GM21526 (cell line): ENCODE results near the gene ZNF556.

Source experiments
- ATAC-seq: cut with Tn5 transposase; IDR thresholded peaks from one replicate; pipeline ENCODE4 v1.9.1; 2021; ENCODE audit warnings: moderate library complexity; ENCODE audit not compliant: unreplicated experiment, low FRiP score

ZNF556 gene

DNA sequence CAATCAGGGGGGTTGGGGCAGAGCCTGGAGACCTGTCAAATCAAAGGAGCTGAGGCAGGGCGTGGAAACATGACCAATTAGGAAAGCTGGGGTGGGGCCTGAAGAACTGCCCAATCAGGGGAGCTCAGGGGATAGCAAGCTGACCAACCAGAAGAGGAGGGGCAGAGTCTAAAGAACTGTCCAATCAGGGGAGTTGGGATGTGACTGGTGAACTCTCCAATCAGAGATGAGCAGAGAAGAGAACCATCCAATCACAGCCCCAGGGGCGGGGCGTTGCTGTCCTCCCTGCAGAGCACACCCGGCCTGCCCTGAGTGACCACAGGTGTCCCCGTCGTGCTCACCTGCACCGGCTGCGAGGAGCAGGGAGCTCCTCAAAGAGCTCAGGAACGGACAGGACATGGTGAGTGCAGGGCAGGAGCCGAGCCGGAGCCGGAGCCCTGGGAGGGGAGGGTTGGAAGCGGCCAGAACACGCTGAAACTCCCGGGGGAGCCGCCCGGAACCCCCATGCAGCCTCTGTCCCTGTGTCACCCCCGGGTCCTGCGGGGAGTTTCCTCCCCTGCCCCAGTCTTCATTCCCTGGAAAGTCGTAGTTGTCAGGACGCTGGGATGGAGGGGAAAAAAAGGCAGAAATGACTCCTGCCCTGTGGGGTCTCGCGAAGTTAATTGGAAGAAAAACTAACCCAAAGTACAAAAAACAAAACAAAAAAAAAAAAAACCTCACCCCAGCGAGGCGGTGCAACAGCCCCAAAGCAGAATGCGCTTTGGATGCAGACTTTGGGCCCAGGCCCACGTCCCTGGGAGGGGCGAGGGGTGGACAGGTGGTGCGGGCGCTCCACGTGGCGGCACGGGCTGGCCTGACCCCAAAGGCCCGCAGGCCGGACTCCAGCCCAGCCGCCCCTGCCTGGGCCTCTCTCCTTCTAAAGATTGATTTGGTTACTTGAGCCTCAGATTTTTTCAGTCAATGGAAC, at the start of gene ZNF556:
Gene ZNF556, plus strand, starts transcription at position 311 of the 967 bp plus-strand sequence. Its CDS starts 87 bp downstream, at position 398.
- no peak for ATAC-seq

DNA sequence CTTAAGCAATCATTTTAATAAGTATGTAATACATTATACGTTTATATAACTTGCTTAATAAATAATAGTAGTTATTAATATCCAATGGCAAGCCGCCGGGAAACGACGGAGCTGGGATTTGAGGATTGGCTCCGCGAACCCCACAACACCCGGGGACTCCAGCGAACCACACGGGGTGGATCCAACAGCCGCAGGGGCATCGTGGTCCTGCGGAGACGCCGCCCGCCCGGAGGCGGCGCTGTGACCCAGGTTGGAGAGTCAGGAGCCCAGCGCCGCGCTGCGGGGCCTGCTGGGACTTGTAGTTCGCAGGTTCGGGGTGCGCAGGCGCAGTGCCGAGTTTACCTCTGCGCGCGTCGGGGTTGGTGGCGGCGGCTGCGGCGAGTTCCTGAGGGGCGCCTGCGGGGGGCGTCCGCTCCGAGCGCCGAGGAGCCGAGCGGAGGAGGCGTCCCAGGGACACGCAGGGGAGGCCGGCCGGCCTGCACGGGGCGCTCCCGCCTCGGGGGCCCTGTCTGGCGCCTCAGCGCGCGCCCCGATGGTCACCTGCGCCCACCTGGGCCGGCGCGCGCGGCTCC, 47.5 kb upstream of the ZNF556 start, which contains the start of gene ZNF554:
Gene ZNF554, plus strand, starts transcription at position 329 of the 572 bp plus-strand sequence. Its CDS starts 204 bp downstream, at position 533.
- ATAC-seq, result peak; percentile 78

DNA sequence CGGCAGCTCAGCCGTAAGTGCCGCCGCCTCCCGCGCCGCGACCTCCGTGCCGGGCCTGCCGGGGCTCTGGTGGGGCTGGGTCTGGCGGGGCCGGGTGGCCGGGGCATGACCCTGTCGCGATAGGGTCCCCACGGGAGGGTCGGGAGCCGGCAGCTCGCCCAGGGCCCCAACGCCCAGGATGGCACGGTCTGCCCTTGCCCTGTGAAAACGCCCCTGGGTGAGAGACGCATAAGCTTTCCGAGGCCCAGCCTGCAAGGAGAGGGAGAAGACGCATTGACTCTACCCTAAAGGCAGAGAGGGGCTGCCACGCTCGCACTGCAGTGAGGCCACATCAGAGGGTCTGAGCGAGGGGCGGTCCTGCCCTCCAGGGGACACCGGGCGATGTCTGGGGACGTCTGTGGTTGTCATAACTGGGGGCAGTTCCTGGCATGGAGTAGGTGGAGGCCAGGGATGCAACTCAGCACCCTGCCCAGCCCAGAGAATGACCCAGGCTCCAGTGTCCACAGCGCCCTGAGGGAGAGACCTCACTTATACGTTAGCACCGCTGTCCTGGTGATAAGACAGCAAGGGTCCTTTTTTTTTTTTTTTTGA, 46.9 kb upstream of the ZNF556 start:
- ATAC-seq, result peak; percentile 19

DNA sequence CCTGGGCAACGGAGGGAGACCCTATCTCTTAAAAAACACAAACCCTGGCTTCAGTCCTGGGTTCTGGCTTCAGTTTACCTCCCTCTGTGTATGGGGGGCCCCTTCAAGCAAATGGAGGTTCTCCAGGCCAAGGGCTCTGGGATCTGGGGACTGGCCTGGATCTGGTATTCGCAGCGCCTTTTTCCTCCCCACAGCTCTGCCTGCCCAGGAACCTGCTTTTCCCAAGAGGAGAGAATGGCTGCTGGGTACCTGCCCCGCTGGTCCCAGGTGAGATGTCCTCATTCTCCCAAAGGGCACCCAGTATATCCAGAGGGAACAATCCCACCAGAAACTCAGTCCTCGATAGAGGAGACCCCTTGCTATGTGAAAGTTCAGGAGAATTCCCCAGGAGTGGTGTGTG, 44.3 kb upstream of the ZNF556 start:
- no peak for ATAC-seq

DNA sequence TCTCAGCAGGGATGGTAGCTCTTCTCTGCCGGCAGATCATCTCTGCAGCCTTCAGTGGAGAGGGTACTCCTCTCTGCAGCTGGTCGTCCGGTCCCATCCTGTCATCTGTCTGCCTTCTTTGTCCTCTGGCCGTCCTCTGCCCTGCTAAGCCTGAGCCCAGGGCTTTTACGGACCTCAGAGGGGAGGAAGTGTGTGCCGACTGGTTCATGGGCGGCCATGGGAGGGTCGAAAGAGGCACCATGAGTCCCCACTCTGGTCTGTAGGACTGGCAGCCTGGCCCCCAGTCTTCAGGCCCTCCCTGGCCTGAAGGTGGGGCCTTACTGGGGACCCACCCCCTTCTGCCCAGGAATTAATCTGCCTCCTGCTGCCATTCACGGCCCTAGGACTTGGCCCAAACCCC, 43.5 kb upstream of the ZNF556 start:
- no peak for ATAC-seq

DNA sequence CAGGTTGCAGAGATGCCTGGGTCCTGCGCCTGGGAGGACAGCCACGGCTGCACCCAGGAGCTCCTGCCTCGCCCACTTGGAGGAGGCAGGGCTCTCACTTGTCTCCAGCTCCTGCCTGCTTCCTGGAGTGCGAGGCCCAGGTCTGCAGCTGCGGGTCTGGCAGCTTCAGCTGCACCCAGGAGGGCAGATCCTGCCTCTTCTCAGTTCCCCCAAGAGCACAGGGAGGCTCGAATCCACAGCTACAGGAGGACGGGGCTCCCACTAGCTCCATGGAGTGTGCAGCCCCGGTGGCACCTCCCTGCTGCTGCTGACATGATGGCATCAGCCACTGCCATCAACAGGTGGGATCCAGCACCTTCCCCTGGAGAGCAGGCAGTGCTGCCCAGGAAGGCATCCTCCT, 43.0 kb upstream of the ZNF556 start:
- no peak for ATAC-seq

DNA sequence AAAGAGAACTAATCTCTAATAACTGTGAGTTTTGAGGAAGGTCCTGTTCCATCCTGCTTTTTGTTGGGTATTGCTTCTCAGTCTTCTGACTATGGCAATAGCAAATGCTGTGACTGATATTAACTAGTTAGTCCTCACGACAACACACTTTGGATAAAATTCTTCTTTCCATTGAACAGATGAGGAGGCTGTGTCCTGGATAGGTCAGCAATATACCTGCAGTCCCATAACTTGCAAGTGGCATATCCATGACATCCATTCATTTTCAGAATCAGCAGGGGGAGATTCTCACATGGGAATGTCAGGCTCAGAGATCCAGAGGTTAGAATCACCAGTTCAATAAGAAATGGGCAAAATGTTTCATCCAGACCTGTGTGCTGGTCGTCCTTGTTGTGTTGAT, 40.1 kb upstream of the ZNF556 start:
- no peak for ATAC-seq

DNA sequence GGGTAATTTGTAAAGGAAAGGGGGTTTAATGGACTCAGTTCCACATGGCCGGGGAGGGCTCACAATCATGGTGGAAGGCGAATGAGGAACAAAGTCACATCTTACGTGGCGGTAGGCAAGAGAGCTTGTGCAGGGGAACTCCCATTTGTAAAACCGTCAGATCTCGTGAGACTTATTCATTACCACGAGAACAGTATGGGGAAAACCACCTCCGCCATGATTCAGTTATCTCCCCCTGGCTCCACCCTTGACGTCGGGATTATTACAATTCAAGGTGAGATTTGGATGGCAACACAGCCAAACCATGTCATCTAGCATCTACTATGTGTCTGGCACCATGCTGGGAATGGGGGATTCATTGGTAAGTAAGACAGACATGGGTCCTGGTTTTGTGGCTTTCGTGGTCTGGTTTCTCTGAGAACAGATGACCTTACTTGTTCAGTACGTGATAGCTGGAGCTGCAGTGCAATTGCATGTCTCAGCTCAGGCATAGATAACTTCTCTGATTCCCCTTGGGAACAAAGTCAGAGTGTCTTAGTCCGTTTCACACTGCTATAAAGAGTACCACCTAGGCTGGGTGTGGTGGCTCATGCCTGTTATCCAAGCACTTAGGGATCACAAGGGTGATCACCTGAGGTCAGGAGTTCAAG, 39.2 kb upstream of the ZNF556 start:
- no peak for ATAC-seq

DNA sequence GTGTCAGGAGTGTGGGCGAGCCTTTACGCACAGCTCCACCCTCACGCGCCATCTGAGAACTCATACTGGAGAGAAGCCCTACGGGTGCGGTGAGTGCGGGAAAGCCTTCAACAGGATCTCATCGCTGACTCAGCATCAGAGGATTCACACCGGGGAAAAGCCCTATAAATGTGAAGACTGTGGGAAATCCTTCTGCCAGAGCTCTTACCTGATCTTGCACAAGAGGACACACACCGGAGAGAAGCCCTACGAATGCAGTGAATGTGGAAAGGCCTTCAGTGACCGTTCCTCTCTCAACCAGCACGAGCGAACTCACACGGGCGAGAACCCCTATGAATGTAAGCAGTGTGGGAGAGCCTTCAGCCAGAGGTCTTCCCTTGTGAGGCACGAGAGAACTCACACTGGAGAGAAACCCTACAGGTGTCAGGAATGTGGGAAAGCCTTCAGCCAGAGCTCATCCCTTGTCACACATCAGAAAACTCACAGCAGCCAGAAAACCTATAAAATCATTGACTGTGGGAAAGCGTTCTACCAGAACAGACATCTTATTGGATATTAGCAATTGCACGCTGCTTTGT, 32.8 kb upstream of the ZNF556 start:
- no peak for ATAC-seq

DNA sequence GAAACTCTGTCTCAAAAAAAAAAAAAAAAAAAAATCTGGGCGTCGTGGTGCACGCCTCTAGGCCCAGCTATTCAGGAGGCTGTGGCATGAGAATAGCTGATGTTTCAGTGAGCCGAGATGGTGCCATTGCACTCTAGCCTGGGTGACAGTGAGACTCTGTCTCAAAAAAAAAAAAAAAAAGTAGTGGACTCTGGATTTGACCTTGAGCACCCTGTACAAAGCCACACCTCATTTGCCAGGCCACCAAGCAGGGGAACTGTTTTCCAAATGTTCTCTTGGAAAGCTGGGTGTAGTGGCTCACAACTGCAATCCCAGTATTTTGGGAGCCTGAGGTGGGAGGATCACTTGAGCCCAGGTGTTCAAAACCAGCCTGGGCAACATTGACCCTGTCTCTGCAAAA, 29.7 kb upstream of the ZNF556 start:
- no peak for ATAC-seq

DNA sequence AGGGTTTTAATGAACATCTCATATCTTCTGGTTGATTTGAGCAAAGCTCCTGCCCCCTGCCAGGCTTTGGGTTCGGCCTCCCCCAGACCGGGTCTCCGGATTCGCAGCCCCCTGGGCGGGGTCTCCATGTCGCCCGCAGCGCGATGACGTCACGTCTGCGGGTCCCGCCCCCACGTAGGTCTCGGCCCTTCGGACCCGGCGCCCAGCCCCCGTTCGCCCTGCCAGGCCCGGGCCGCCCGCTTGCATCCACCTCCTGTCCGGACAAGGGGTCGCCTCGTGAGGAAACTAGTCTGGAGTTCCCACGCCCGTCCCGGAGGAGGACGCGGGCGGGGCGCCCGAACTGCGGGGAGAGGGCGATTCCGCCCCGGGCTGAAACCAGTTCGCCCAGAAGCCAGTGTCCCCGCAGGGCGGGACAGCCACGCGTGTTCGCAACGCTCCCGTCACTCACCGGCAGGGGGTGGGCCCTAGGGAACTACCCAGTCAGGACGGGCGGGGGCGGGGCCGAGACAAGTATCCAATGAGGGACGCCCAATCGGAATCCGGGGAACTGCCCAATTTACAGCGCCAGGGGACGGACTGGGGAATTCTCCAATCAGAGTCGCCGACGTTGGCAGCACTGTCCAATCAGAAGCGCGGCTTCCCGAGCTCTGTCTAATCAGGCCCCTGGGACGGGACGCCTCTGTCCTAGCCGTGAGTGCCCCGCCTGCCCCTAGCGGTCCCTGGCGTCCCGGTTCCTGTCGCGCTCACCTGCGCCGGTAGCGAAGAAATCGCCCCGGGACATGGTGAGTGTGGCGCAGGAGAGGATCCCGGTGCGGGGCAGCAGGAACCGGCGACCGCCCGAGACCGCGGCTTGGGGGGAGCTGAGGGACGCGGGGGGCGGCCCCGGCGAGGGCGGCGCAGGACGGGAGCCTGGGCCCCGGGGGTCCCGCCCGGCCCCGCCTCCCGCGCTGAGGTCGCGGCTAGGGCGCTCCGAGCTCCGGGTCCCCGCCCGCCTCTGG, 26.0 kb upstream of the ZNF556 start, which contains the start of gene ZNF555:
Gene ZNF555, plus strand, starts transcription at position 682 of the 998 bp plus-strand sequence. Its CDS starts 98 bp downstream, at position 780.
- peak; percentile 88 for ATAC-seq

DNA sequence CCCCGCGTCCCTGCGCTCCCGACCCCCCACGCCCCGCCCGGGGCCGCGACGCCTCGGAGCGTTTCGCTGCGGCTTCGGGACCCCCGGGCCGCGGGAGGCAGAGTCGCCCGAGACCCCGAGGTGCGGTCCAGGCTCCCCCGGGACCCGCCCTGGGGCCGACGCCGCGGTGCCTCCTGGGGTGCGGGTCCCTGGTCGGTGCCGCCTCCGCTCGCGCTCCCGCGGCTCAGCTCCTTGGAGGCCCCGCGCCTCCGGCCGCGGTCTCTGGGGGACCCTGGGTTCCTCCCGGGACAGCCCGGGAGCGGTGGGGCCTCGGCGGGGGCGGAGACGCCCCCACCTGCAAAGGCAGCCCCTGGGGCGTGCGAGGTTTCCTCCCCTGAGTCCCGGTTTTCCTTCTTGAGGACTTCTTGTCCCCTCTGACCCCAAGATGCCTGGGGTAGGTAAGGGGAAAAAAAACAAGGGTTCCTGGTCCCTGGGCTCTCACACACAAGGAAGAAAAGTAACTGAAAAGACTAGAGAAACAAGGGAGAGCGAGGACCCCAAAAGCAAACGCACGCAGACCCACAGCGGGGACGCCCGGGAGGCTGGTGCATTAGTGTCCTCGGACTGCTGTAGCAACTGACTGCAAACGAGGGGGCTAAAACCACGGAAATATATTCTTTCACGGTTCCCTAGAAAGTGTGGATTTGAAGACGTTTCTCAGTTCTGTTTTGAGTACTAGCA, 25.1 kb upstream of the ZNF556 start:
- ATAC-seq, result peak; percentile 9

DNA sequence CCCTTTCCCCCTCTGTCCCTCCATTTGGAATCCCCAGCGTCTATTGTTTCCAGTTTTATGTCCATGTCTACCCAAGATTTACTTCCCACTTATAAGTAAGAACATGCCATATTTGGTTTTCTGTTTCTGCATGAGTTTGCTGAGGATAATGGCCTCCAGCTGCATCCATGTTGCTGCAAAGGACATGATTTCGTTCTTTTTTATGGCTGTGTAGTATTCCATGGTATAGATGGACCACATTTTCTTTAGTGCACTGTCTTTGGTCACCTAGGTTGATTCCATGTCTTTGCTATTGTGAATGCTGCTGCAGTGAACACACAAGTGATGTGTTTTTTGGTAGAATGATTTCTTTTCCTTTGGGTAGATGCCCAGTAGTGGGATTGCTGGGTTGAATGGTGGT, 22.0 kb upstream of the ZNF556 start:
- no peak for ATAC-seq

DNA sequence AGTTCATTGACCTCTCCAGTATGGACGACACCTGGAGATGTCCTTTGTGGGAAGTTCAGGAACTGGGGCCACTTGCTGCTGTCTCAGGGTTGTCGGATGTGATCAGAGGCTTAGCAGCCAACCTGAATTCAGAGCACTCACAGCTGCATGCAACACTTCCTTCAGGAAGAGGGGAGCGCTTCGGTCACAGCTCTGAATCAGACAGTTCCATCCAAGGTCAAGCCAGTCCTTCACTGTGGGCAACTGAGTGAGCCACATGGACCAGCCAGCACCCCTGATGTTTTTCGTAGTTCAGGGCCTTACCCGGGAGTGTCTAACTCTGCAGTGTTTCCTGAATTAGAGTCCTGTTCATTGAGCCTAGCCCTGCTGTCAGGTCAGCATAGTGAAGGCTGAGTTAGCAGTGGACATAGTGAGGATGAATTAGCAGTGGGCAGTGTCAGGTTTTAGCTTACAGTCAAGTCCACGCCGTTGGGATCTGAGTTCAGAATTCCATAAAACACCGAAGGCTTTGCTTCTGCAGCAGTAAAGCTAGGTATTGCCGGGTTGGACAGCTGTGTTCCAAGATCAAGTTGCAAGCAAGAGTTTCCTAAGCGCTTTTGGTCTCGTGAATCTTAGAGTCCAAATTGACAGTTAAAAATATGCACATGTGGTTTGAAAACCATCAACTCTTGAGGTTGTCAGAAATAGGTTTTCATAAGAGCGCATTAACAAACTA, 20.8 kb upstream of the ZNF556 start:
- ATAC-seq, result no peak

DNA sequence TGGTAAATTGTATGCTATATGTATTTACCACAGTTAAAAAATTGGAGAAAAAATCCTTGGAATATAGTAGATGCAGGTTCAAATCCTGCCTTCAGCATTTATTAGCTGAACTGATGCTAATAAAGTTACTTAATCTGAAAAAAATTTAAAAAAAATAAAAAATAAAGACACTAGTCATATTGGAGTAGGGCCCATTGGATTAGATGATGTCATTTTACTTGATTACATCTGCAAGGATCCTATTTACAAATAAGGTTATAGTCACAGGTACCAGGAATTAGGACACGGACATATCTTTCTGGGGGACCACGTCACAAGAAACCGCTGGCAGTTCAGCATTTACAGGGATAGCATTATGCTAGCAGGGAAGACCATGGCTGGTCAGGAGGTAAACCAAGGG, 19.6 kb upstream of the ZNF556 start:
- ATAC-seq, result no peak

DNA sequence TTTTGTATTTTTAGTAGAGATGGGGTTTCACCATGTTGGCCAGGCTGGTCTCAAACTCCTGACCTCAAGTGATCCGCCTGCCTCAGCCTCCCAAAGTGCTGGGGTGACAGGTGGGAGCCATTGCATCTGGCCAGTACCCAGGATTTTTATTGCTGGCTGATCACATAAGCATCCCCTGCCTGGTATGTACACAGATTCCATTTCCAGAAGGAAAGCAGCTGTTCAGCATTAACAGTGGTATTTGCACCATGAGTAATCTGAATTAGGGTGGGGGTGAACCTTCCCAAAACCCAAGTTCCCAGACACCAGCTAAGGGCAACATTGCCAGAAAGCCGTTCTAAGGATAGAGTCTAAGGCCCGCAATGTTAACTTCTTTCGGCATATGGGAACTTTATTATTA, 18.5 kb upstream of the ZNF556 start:
- no peak for ATAC-seq

DNA sequence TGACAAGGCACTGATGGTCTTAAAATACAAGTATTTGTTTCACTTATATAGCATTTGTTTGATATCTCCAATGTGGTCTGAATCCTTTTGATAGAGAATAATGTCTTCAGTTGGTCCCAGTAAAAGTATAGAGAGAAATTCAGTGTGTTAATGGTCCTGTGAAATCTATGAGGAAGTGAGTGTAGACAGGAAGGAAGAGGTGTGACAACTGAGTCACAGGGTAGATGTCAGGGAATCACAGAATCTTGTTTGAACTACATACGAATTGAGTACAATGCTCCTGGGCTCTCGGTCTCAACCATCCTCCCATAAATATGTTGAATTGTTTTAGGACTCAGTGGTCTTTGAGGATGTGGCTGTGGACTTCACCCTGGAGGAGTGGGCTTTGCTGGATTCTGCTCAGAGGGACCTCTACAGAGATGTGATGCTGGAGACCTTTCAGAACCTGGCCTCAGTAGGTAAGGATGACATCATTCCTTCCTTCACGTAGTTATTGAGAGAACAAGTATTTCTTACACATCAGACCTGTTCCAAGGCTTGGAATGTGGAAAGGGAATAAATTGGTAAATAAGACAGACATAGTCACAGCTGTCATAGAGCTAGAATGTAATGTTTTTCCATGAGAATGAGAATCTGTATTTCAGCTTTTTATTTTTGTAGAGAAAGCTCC, 16.7 kb upstream of the ZNF556 start:
- no peak for ATAC-seq
